ENCODE measurements around the gene CLECL1. TPM values are rescaled to one million over a fixed set of nuclear protein-coding genes. Genes with fewer than 3 reads are reported as not detected.

Gene CLECL1
- total and polyA plus RNA-seq, 10 donors, result 6.3 to 103 (median 14.5) TPM

DNA sequence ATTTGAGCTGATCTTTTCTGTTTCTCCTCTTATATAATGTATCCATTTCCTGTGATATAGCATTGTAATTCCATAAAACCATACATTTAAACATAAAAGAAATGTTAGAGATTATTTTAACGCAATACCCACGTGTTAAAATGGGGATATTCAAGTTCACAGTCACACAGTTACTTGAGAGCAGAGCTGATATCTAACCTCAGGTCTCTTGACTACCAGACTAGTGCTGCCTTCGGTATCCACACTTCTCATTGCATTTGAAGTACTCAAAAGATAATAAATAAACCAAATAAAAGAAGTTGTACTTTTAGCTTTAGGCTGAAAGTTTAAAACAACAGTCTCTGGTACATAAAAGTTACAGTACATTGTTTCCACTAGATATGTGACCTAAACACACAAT lies 2.9 kb downstream of the CLECL1 start:
- intact Hi-C loops (cut with DNase I; ENCODE audit: low total_unique reads), result no loop called here
- no peak for DNase-seq
- H3K4me3 ChIP-seq, result no peak overlapping the region
- no peaks in the 10 kb centered on the region for H3K27me3 ChIP-seq (replicated peaks in 1 of 7)
- H3K4me1 ChIP-seq, result peaks cover 0 to 53% (median 17%) of the 10 kb centered on the region in 6 donors
- no peaks in the 10 kb centered on the region for H3K9me3 ChIP-seq
- peak overlapping the region in 7 of 8 donors; percentile 63 to 87 (median 82) for H3K27ac ChIP-seq
- 63 to 80% (median 68%) methylated on average over 3 of the region's 3 CpGs for WGBS, 5 donors
- no peak for TF ChIP-seq POLR2A (IDR thresholded peaks at IDR 0.05)
- no peaks in the 10 kb centered on the region for H3K36me3 ChIP-seq

DNA sequence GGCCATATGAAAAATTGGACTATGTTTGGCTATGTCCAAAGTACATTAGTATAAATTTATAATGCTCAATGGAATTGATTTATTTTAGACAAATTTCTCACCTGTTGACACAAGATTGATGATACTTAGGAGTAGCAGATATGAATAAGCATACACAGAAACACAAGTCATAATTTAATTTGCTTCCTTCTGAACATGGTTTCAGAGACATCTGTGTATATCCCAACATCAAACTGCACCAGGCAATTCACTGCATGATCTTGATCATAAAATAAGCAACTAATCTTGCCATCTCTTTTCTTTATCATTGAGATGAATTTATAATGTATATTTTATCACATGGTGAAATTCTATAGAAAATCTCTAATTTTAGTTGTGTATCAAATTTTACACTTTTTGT lies 3.8 kb downstream of the CLECL1 start:
- TF ChIP-seq POLR2AphosphoS5 (IDR thresholded peaks at IDR 0.05) (no peak), POLR2A (IDR thresholded peaks at IDR 0.05) (no peak)
- TF ChIP-seq, protein P1, sequence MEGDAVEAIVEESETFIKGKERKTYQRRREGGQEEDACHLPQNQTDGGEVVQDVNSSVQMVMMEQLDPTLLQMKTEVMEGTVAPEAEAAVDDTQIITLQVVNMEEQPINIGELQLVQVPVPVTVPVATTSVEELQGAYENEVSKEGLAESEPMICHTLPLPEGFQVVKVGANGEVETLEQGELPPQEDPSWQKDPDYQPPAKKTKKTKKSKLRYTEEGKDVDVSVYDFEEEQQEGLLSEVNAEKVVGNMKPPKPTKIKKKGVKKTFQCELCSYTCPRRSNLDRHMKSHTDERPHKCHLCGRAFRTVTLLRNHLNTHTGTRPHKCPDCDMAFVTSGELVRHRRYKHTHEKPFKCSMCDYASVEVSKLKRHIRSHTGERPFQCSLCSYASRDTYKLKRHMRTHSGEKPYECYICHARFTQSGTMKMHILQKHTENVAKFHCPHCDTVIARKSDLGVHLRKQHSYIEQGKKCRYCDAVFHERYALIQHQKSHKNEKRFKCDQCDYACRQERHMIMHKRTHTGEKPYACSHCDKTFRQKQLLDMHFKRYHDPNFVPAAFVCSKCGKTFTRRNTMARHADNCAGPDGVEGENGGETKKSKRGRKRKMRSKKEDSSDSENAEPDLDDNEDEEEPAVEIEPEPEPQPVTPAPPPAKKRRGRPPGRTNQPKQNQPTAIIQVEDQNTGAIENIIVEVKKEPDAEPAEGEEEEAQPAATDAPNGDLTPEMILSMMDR (IDR thresholded peaks at IDR 0.05 in 8 of 11, conservative IDR thresholded peaks at IDR 0.05 in 3 of 11), result no peak
- DNase-seq, result no peak
- no peaks in the 10 kb centered on the region for H3K27me3 ChIP-seq (replicated peaks in 1 of 7)
- no peaks in the 10 kb centered on the region for H3K9me3 ChIP-seq
- H3K4me1 ChIP-seq, result peaks cover 0 to 50% (median 15%) of the 10 kb centered on the region in 6 donors
- H3K4me3 ChIP-seq, result no peak overlapping the region
- H3K36me3 ChIP-seq, result no peaks in the 10 kb centered on the region
- peak overlapping the region in 7 of 8 donors; percentile 63 to 87 (median 82) for H3K27ac ChIP-seq
- intact Hi-C loops (cut with DNase I; ENCODE audit: low total_unique reads), result no loop called here

DNA sequence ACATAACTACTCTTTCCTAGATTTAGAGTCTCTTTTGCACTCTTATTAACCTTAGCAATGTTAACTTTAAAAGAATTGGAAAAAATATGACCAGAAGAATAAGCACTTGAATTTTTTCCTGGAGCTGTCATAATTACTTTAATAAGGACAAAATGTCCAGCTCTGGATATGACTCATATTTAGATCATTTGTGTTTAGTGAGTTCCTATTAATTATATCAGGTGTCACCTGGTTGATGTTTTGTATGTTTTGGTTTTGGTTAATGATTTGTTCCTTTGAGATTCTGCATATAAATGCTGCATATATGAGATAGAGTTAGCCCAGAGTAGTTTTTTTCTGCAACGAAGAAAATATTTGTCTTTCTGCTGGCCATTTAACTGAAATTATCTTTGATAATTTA lies 5.1 kb downstream of the CLECL1 start:
- no peak for TF ChIP-seq POLR2AphosphoS5 (IDR thresholded peaks at IDR 0.05)
- no peak for TF ChIP-seq POLR2A (IDR thresholded peaks at IDR 0.05)
- TF ChIP-seq, protein P1 (IDR thresholded peaks at IDR 0.05 in 8 of 11, conservative IDR thresholded peaks at IDR 0.05 in 3 of 11), result no peak
- no peaks in the 10 kb centered on the region for H3K36me3 ChIP-seq
- no peak for DNase-seq
- no peaks in the 10 kb centered on the region for H3K27me3 ChIP-seq (replicated peaks in 1 of 7)
- H3K4me3 ChIP-seq, result no peak overlapping the region
- H3K4me1 ChIP-seq, result peaks cover 0 to 48% (median 10%) of the 10 kb centered on the region in 6 donors
- peak overlapping the region in 6 of 8 donors; percentile 1 to 87 (median 83) for H3K27ac ChIP-seq
- intact Hi-C loops (cut with DNase I; ENCODE audit: low total_unique reads), result no loop called here
- WGBS, 5 donors, result 76 to 84% (median 81%) methylated on average over 1 of the region's 1 CpG
- no peaks in the 10 kb centered on the region for H3K9me3 ChIP-seq

DNA sequence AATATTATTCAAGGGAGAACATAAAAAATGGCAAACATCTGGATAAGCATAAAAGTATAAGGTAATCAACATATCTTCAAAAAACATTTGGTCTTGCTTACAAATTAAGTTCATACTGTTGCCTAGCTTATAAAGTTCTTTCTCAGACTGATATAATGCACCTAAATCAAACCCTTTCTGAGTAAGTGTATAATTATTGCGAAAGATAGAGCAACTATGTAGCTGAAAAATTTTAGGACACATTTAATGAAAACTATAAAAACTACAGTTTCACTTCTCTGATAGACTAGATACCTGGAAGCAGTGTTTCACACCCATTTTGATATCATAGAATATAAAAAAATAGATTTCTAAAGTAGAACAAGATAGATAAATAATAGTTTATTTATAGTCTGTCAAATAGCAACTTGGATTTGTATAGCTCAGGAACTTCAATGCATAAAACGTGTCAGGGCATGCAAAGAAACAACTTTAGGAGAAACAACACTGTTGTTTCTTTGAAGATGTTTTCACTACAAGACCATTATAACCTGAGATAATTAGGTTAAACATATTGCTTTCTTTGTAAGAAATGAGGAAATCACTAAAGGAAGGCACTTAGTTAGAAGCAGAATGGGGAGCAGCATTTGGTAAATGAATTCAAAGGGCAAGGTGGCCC lies 7.6 kb downstream of the CLECL1 start:
- Histone ChIP-seq H3K27me3 (replicated peaks in 1 of 7) (no peaks in the 10 kb centered on the region), H3K4me1 (peaks cover 0 to 48% (median 17%) of the 10 kb centered on the region in 6 donors), H3K4me3 (no peak overlapping the region), H3K9me3 (no peaks in the 10 kb centered on the region), H3K36me3 (no peaks in the 10 kb centered on the region), H3K27ac (peak overlapping the region in 6 of 8 donors; percentile 16 to 87 (median 83))
- WGBS, 5 donors, result 58 to 82% (median 67%) methylated on average over 2 of the region's 2 CpGs
- DNase-seq, result no peak
- intact Hi-C loops (cut with DNase I; ENCODE audit: low total_unique reads), result no loop called here
- TF ChIP-seq POLR2AphosphoS5 (IDR thresholded peaks at IDR 0.05) (no peak), POLR2A (IDR thresholded peaks at IDR 0.05) (no peak)
- TF ChIP-seq, protein P1 (IDR thresholded peaks at IDR 0.05 in 8 of 11, conservative IDR thresholded peaks at IDR 0.05 in 3 of 11), result no peak
